ENCODE measurements around the gene HOXB3. TPM values are rescaled to one million over a fixed set of nuclear protein-coding genes. Genes with fewer than 3 reads are reported as not detected.

The HOXB3 gene
- total and polyA plus RNA-seq, 4 donors: 23.8 to 162 (median 94.8) TPM

DNA sequence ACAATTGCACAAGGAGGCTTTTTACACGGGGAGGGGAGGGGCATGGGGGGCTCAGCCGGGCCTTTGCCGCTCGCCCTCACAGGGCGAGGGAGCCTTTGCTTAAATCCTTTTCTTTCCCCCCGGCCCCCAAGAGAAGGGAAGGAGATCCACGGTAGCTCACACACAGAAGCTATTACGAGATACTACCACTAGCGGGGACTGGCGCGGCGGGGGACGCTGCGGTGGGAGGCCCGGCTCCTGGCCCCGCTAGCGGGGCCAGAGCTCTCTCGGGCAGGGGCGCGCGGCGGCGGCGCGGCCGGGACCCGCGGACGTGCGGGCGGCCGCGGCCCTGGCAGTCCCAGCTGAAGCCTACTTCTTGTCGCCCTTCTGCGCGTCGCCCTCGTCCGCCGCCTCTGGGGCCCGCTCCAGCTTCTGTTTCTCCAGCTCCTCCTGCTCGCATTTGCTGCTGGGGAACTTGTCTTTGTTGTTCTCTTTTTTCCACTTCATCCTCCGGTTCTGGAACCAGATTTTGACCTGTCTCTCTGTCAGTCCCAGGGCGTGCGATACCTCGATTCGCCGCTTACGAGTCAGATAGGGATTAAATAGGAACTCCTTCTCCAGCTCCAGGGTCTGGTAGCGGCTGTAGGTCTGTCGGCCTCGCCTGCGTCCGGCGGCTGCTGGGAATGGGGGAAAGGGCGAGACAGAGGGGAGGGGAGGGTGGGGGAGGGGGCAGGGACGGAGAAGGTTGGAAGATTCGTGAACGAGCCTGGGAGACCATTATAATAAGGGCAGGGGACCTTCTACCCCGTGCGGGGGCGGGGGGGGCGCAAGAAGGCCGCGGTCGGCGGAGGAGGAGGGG lies 23.0 kb upstream of the HOXB3 start:
- Histone ChIP-seq H3K4me1 (ENCODE audit: control insufficient read depth, insufficient read depth, low read length) (peaks cover 53% of the 10 kb centered on the region), H3K4me3 (ENCODE audit: low read depth, low read length) (peak overlapping the region; percentile 65), H3K9me3 (ENCODE audit: control insufficient read depth, insufficient read depth, low read length) (no peaks in the 10 kb centered on the region), H3K27ac (ENCODE audit: low read depth, low read length) (peak overlapping the region; percentile 99), H3K36me3 (ENCODE audit: control insufficient read depth, insufficient read depth, low read length) (peaks cover 21% of the 10 kb centered on the region), H3K27me3 (ENCODE audit: control insufficient read depth, insufficient read depth, low read length) (peaks cover 2% of the 10 kb centered on the region)
- peak in 2 of 6 donors; percentile 73 to 82 for DNase-seq (ENCODE audit: low read depth in 4 of 6, low spot score in 6 of 6)
- 0% methylated on average over 56 of the region's 67 CpGs for WGBS (ENCODE audit: insufficient coverage)

DNA sequence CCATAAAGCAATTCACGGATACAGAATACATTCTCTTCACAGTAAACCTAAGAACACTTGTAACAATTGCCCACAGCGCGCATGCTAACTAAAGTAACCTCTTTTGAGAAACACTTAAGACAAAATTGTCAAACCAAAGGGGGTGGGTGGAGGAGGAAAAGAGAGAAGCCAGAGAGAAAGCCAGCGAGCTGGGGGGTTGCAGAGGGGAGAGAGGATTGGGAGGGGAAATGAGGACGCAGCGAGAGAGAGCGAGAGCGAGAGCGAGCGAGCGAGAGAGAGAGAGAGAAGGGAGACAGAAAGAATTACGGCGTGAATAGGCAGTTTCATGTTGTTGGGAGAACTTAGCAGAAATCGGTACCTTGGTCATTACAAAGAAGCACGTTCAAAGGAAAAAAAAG lies 22.4 kb upstream of the HOXB3 start:
- peak overlapping the region; percentile 99 for H3K27ac ChIP-seq (ENCODE audit: low read depth, low read length)
- H3K36me3 ChIP-seq (ENCODE audit: control insufficient read depth, insufficient read depth, low read length): peaks cover 21% of the 10 kb centered on the region
- peak overlapping the region; percentile 65 for H3K4me3 ChIP-seq (ENCODE audit: low read depth, low read length)
- peaks cover 47% of the 10 kb centered on the region for H3K4me1 ChIP-seq (ENCODE audit: control insufficient read depth, insufficient read depth, low read length)
- H3K27me3 ChIP-seq (ENCODE audit: control insufficient read depth, insufficient read depth, low read length): peaks cover 2% of the 10 kb centered on the region
- peak in 2 of 6 donors; percentile 69 to 84 for DNase-seq (ENCODE audit: low read depth in 4 of 6, low spot score in 6 of 6)
- H3K9me3 ChIP-seq (ENCODE audit: control insufficient read depth, insufficient read depth, low read length): no peaks in the 10 kb centered on the region
- 0% methylated on average over 12 of the region's 15 CpGs for WGBS (ENCODE audit: insufficient coverage)

DNA sequence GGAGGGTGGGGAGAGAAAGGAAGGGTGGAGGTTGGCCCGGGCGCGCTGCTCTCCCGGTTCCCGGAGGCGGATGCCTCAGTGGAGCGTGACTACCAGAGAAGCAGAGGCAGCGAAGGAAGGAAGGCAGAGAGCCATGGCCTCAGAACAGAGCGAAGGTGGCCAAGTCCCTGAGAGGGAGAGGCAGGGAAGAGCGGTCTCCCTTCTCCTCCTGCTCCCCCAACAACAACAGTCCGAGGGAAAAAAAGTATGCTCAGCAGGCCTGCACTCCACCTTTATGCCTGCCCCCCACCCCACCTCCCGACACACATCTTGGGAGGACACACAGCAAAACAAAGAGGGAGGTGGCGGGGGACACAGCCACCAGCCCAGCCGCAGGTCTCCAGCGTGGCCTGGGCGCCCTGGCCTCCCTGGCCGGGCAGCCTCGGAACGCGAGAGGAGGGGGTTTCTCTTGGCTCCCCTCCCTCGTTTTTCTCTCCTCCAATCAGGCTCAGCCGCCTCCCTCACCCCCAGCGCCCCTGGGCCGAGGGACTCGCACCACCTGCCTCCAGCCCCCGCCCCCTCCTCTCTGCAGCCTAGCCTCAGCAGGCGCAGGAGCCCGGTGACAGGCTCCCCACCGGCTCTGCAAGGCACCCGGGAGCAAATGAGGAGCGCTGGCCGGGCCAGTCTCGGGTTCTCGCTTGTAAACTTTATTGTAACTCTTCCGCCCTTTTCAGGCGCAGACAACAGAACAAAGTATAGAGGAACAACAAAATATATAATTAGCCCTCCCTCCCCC lies 21.8 kb upstream of the HOXB3 start:
- Histone ChIP-seq H3K36me3 (ENCODE audit: control insufficient read depth, insufficient read depth, low read length) (peaks cover 21% of the 10 kb centered on the region), H3K27me3 (ENCODE audit: control insufficient read depth, insufficient read depth, low read length) (peaks cover 2% of the 10 kb centered on the region), H3K4me3 (ENCODE audit: low read depth, low read length) (peak overlapping the region; percentile 65), H3K9me3 (ENCODE audit: control insufficient read depth, insufficient read depth, low read length) (no peaks in the 10 kb centered on the region), H3K4me1 (ENCODE audit: control insufficient read depth, insufficient read depth, low read length) (peaks cover 46% of the 10 kb centered on the region), H3K27ac (ENCODE audit: low read depth, low read length) (peak overlapping the region; percentile 99)
- peak in 2 of 6 donors; percentile 82 to 97 for DNase-seq (ENCODE audit: low read depth in 4 of 6, low spot score in 6 of 6)
- WGBS (ENCODE audit: insufficient coverage): 2% methylated on average over 33 of the region's 36 CpGs

DNA sequence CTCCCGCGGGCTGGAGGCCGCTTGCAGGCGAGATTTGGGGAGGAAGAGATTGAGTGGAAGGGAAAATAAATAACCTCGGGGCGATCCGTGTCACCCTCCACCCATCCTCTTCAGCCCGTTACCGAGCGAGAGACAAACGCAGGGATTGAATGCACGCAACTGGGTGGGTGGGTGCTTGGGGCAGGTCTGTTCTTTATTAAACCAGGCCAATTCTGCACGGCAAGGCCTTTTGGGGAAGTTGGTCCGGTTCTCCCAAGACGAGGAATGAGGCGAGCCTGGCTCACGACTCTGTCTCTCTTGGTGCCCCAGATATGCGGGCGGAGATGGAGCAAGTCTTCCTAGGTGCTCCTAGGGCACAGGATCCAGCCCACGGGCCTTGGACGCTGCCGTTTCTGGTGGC lies 21.2 kb upstream of the HOXB3 start:
- H3K27ac ChIP-seq (ENCODE audit: low read depth, low read length): peak overlapping the region; percentile 99
- H3K27me3 ChIP-seq (ENCODE audit: control insufficient read depth, insufficient read depth, low read length): no peaks in the 10 kb centered on the region
- peaks cover 21% of the 10 kb centered on the region for H3K36me3 ChIP-seq (ENCODE audit: control insufficient read depth, insufficient read depth, low read length)
- peak overlapping the region; percentile 65 for H3K4me3 ChIP-seq (ENCODE audit: low read depth, low read length)
- H3K4me1 ChIP-seq (ENCODE audit: control insufficient read depth, insufficient read depth, low read length): peaks cover 44% of the 10 kb centered on the region
- H3K9me3 ChIP-seq (ENCODE audit: control insufficient read depth, insufficient read depth, low read length): no peaks in the 10 kb centered on the region
- DNase-seq (ENCODE audit: low read depth in 4 of 6, low spot score in 6 of 6): no peak
- 0% methylated on average over 14 of the region's 22 CpGs for WGBS (ENCODE audit: insufficient coverage)

DNA sequence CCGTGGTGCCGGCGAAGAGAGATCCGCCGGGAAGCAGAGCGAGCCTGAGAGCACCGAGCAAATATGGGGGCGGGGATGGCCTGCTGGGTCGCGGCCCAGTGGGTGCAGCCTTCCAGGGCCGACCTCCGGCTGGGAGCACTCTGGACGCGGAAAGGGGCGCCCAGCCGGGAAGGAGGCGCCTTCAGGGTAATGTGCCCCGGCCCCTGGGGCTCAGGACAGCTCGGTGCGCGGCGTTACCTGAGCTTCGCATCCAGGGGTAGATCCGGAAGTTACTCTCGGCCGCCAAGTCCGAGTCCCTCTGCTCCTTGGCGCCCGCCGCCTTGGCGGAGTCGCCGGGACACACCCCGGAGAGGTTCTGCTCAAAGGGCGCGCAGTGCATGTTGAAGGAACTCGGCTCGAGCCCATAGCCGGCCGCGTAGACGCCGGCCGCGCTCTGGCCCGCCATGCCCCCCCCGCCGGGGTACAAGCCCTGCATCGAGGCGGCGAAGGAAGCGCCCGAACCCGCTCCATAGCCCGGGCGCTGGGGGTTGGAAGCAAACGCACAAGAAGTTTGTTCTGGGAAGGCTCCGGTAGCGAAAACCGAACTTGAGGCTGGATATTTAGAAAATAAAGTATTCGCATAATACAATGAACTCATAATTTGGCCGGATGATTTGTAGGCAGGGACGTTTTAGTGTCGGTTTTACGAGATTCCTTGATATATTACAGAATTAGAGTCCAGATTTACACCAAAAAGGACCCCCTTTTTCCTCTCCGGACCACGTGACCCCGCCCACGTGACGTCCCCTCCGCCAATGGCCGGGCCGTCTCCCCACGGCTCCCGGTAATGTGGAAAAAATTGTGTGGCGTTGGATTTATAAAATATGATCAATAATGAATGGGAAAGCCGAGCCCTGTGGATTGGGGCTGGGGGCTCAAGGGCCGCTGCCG lies 20.5 kb upstream of the HOXB3 start, which contains the start of gene HOXB7:
Gene HOXB7, minus strand, starts transcription at position 736 of the 930 bp plus-strand sequence. Its CDS starts 99 bp downstream, at position 637.
- Histone ChIP-seq H3K27ac (ENCODE audit: low read depth, low read length) (peak within 1 kb of the TSS; percentile 99), H3K36me3 (ENCODE audit: control insufficient read depth, insufficient read depth, low read length) (peaks cover 23% of the 10 kb centered on the region), H3K27me3 (ENCODE audit: control insufficient read depth, insufficient read depth, low read length) (no peaks in the 10 kb centered on the region), H3K9me3 (ENCODE audit: control insufficient read depth, insufficient read depth, low read length) (no peaks in the 10 kb centered on the region), H3K4me1 (ENCODE audit: control insufficient read depth, insufficient read depth, low read length) (peaks cover 44% of the 10 kb centered on the region), H3K4me3 (ENCODE audit: low read depth, low read length) (peak within 1 kb of the TSS; percentile 65)
- under 1% methylated on average over 63 of the region's 79 CpGs for WGBS (ENCODE audit: insufficient coverage)
- peak in 4 of 6 donors; percentile 81 to 97 (median 89) for DNase-seq (ENCODE audit: low read depth in 4 of 6, low spot score in 6 of 6)

DNA sequence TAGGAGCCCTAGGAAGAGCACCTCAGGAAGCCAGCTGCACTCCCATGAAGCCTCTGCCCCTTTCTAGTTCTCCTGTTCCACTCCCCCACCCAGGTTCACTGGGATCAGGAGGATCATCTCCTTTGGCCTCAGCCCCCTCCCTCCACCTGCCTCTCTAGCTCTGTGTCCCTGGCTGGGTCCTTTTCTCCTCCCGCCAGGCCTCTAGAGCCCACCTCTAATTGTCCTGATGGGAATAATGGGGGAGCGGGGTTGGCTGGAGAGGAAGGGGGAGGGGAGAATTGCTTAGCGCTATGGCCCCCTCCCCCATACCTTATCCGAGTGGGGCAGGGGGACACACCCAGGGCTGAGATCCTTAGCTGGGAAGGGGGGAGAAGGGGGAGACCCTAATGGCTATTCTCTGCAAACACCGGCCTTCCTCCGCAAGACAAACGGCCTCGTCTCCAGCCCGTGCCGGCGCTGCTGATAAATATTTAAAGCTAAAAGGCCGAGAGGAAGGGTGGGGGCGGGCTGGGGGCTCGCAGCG lies 19.8 kb upstream of the HOXB3 start:
- Histone ChIP-seq H3K36me3 (ENCODE audit: control insufficient read depth, insufficient read depth, low read length) (peaks cover 23% of the 10 kb centered on the region), H3K27ac (ENCODE audit: low read depth, low read length) (peak overlapping the region; percentile 99), H3K4me3 (ENCODE audit: low read depth, low read length) (peak overlapping the region; percentile 65), H3K27me3 (ENCODE audit: control insufficient read depth, insufficient read depth, low read length) (no peaks in the 10 kb centered on the region), H3K4me1 (ENCODE audit: control insufficient read depth, insufficient read depth, low read length) (peaks cover 48% of the 10 kb centered on the region), H3K9me3 (ENCODE audit: control insufficient read depth, insufficient read depth, low read length) (no peaks in the 10 kb centered on the region)
- peak in 2 of 6 donors; percentile 35 to 92 for DNase-seq (ENCODE audit: low read depth in 4 of 6, low spot score in 6 of 6)
- WGBS (ENCODE audit: insufficient coverage): 3% methylated on average over 8 of the region's 15 CpGs

DNA sequence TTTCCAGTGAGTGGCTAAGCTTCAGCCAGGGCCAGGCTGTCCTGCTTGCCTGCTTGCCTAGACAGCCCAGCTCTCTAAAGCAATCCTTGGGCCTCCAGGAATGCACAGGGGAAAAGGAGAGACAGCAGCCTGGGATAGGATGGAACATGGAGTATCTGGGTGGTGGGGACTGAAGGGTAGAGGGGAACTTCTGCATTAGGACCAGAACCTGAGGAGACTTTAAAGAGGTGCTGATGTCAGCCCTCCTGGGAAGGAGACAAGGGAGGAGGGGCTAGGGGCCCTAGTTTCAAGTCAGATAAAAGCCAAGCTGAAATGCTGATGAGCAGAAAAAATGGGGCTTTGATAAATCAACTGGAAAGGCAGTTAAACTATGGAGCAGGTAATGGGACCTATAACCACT lies 19.0 kb upstream of the HOXB3 start:
- H3K27ac ChIP-seq (ENCODE audit: low read depth, low read length): peak overlapping the region; percentile 99

DNA sequence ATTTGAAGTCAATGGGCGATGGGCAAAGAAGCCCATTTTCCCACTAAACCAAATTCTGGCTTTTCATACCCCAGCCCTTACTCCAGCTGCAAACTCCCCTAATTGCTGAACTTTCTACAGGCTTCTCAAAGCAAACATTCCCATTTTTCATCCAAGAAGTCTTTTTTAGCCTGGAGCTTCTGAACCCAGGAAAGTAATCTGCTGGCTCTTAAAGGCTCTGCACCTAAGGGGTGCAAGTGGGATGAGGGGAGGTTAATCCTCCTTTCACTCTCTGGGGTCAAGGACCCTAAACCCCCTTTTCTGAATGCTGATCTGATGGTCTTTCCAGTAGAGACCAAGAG lies 18.4 kb upstream of the HOXB3 start:
- DNase-seq (ENCODE audit: low read depth in 4 of 6, low spot score in 6 of 6): peak in 2 of 6 donors; percentile 29 to 70
- peaks cover 23% of the 10 kb centered on the region for H3K36me3 ChIP-seq (ENCODE audit: control insufficient read depth, insufficient read depth, low read length)
- H3K4me1 ChIP-seq (ENCODE audit: control insufficient read depth, insufficient read depth, low read length): peaks cover 44% of the 10 kb centered on the region
- peak overlapping the region; percentile 65 for H3K4me3 ChIP-seq (ENCODE audit: low read depth, low read length)
- H3K27me3 ChIP-seq (ENCODE audit: control insufficient read depth, insufficient read depth, low read length): no peaks in the 10 kb centered on the region
- H3K27ac ChIP-seq (ENCODE audit: low read depth, low read length): peak overlapping the region; percentile 99
- H3K9me3 ChIP-seq (ENCODE audit: control insufficient read depth, insufficient read depth, low read length): no peaks in the 10 kb centered on the region
- WGBS (ENCODE audit: insufficient coverage): no CpG with 5 or more reads among the region's 1 CpG

More for the DNA sequence above, 19.0 kb upstream of the HOXB3 start:
- Histone ChIP-seq H3K36me3 (ENCODE audit: control insufficient read depth, insufficient read depth, low read length) (peaks cover 23% of the 10 kb centered on the region), H3K4me3 (ENCODE audit: low read depth, low read length) (peak overlapping the region; percentile 65), H3K4me1 (ENCODE audit: control insufficient read depth, insufficient read depth, low read length) (peaks cover 44% of the 10 kb centered on the region), H3K27me3 (ENCODE audit: control insufficient read depth, insufficient read depth, low read length) (no peaks in the 10 kb centered on the region), H3K9me3 (ENCODE audit: control insufficient read depth, insufficient read depth, low read length) (no peaks in the 10 kb centered on the region)
- DNase-seq (ENCODE audit: low read depth in 4 of 6, low spot score in 6 of 6): peak in 1 of 6 donors; percentile 87
